HG03280 (cell line): Measurements from ENCODE around the gene GPR55.
A peak's percentile ranks its signal among the peaks of the same experiment; 100 is the strongest.

Source experiments
- ATAC-seq: cut with Tn5 transposase; IDR thresholded peaks from one replicate; pipeline ENCODE4 v1.9.1; 2021; ENCODE audit warnings: mild to moderate bottlenecking, moderate library complexity; ENCODE audit not compliant: unreplicated experiment

The GPR55 gene

GRCh38 chr2:230951396-230951795 is 26.4 kb upstream of the GPR55 start:
- ATAC-seq: no peak

GRCh38 chr2:230950874-230951339 is 25.9 kb upstream of the GPR55 start:
- no peak for ATAC-seq

GRCh38 chr2:230949966-230950873 is 25.2 kb upstream of the GPR55 start:
- ATAC-seq: peak; percentile 58

GRCh38 chr2:230947908-230948365 is 22.9 kb upstream of the GPR55 start:
- peak; percentile 32 for ATAC-seq

GRCh38 chr2:230947235-230947576 is 22.2 kb upstream of the GPR55 start:
- ATAC-seq: no peak

GRCh38 chr2:230946429-230947234 is 21.6 kb upstream of the GPR55 start:
- no peak for ATAC-seq

- no peak for ATAC-seq
Measured at GRCh38 chr2:230944757-230945372, 19.8 kb upstream of the GPR55 start.

- peak; percentile 46 for ATAC-seq
Measured at GRCh38 chr2:230944123-230944653, 19.1 kb upstream of the GPR55 start.

- peak; percentile 57 for ATAC-seq
Measured at GRCh38 chr2:230942920-230943896, 18.2 kb upstream of the GPR55 start.

- no peak for ATAC-seq
Measured at GRCh38 chr2:230942371-230942770, 17.3 kb upstream of the GPR55 start.

GRCh38 chr2:230941202-230942180 is 16.4 kb upstream of the GPR55 start:
- ATAC-seq: no peak

GRCh38 chr2:230940471-230940815 is 15.4 kb upstream of the GPR55 start:
- ATAC-seq: no peak

GRCh38 chr2:230939691-230940470 is 14.8 kb upstream of the GPR55 start:
- ATAC-seq: no peak

GRCh38 chr2:230939066-230939591 is 14.1 kb upstream of the GPR55 start:
- no peak for ATAC-seq

- ATAC-seq: no peak
Measured at GRCh38 chr2:230938516-230939065, 13.5 kb upstream of the GPR55 start.

GRCh38 chr2:230938098-230938497 is 13.1 kb upstream of the GPR55 start:
- ATAC-seq: no peak

- ATAC-seq: no peak
Measured at GRCh38 chr2:230937362-230937761, 12.3 kb upstream of the GPR55 start.
